ENCODE data around the gene LILRB4. TPM values are rescaled to one million over a fixed set of nuclear protein-coding genes. Genes with fewer than 3 reads are reported as not detected.

Gene LILRB4
- total and polyA plus RNA-seq, 12 donors, result 0.83 to 26.4 (median 10.6) TPM

- Histone ChIP-seq H3K4me3 (no peak overlapping the region), H3K36me3 (replicated peaks in 1 of 2) (no peaks in the 10 kb centered on the region), H3K4me1 (replicated peaks in 1 of 2) (no peaks in the 10 kb centered on the region), H3K27me3 (peaks cover 5% of the 10 kb centered on the region), H3K9me3 (replicated peaks in 1 of 3) (no peaks in the 10 kb centered on the region), H3K27ac (no peak overlapping the region)
- TF ChIP-seq POLR2A (IDR thresholded peaks at IDR 0.05), result no peak
- no peak for TF ChIP-seq CTCF (IDR thresholded peaks at IDR 0.05)
- intact Hi-C loops (cut with DNase I), result no loop called here
- DNase-seq, result no peak
- 41 to 62% (median 57%) methylated on average over 9 of the region's 9 CpGs for WGBS, 4 donors
Observed at GRCh38 chr19:54691582-54692297, 29.0 kb downstream of the LILRB4 start.

- H3K9me3 ChIP-seq (replicated peaks in 1 of 3), result no peaks in the 10 kb centered on the region
- TF ChIP-seq POLR2A (IDR thresholded peaks at IDR 0.05) (no peak), CTCF (IDR thresholded peaks at IDR 0.05) (no peak)
- no peak for DNase-seq
- 54 to 60% (median 55%) methylated on average over 4 of the region's 4 CpGs for WGBS, 4 donors
- no peak overlapping the region for H3K27ac ChIP-seq
- H3K4me3 ChIP-seq, result no peak overlapping the region
- H3K4me1 ChIP-seq (replicated peaks in 1 of 2), result no peaks in the 10 kb centered on the region
- H3K36me3 ChIP-seq (replicated peaks in 1 of 2), result no peaks in the 10 kb centered on the region
- H3K27me3 ChIP-seq, result peaks cover 5% of the 10 kb centered on the region
- intact Hi-C loops (cut with DNase I), result no loop called here
Observed at GRCh38 chr19:54692298-54692615, 29.5 kb downstream of the LILRB4 start.

- DNase-seq, result no peak
- TF ChIP-seq CTCF (IDR thresholded peaks at IDR 0.05) (no peak), POLR2A (IDR thresholded peaks at IDR 0.05) (no peak)
- Histone ChIP-seq H3K27me3 (peaks cover 5% of the 10 kb centered on the region), H3K9me3 (replicated peaks in 1 of 3) (no peaks in the 10 kb centered on the region), H3K4me1 (replicated peaks in 1 of 2) (no peaks in the 10 kb centered on the region), H3K27ac (no peak overlapping the region), H3K4me3 (no peak overlapping the region), H3K36me3 (replicated peaks in 1 of 2) (no peaks in the 10 kb centered on the region)
- intact Hi-C loops (cut with DNase I), result no loop called here
- WGBS, 4 donors, result 65 to 71% (median 70%) methylated on average over 5 of the region's 5 CpGs
Observed at GRCh38 chr19:54694648-54695047, 31.9 kb downstream of the LILRB4 start.

- peaks cover 5% of the 10 kb centered on the region for H3K27me3 ChIP-seq
- no peak overlapping the region for H3K27ac ChIP-seq
- no peaks in the 10 kb centered on the region for H3K4me1 ChIP-seq (replicated peaks in 1 of 2)
- DNase-seq, result no peak
- intact Hi-C loops (cut with DNase I), result no loop called here
- no peak overlapping the region for H3K4me3 ChIP-seq
- TF ChIP-seq CTCF (IDR thresholded peaks at IDR 0.05), result no peak
- 49 to 93% (median 69%) methylated on average over 2 to 8 of the region's 8 CpGs for WGBS, 4 donors
- H3K36me3 ChIP-seq (replicated peaks in 1 of 2), result no peaks in the 10 kb centered on the region
- no peaks in the 10 kb centered on the region for H3K9me3 ChIP-seq (replicated peaks in 1 of 3)
Observed at GRCh38 chr19:54696117-54696548, 33.3 kb downstream of the LILRB4 start.
